HG03342 (cell line): Measurements from ENCODE around the gene CRAT.
"Not testable (repeated sequence)": the region's sequence is repeated elsewhere in the genome, so short reads cannot be mapped to it uniquely, and the experiment has no call there.

Experiments used
- ATAC-seq: cut with Tn5 transposase; IDR thresholded peaks from one replicate; pipeline ENCODE4 v1.9.1; 2021; ENCODE audit warnings: mild to moderate bottlenecking, moderate library complexity; ENCODE audit not compliant: unreplicated experiment

Gene CRAT

DNA sequence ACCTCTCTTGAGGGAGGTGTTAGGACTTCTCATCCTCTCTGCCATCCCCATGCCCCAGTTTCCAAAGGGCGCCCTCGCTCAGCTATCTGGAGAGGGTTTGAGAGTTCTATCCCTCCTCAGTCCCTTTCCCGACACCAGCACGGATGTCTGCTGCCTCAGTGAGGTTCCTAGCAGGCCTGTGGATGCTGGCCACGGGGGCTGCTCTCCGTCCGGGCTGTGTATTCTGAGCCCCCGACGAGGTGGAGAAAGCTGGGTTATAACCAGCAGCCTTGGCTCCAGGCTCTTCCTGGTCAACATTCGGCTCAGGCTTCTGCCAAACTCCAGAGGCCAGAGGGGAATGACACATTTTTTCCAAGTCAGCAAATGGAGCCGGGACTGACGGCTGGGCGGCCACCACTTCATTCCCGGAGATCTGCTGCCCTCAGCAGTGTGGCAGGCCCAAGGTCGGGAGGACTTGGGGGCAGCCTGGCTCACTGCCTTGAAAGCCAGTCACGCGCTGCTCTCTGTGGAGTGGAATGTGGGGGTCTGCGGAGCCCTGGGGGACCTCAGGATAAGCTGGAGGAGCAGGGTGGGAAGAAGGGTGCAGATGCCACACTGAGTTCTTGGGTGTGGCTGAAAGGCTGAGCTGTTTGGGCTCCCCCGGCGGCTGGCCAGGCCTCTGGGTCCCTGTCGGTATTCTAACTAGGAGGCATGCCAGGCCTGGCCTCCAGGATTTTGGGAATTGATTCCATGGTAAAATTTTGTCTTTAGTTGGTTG is 28.1 kb upstream of the CRAT start:
- ATAC-seq, result no peak

DNA sequence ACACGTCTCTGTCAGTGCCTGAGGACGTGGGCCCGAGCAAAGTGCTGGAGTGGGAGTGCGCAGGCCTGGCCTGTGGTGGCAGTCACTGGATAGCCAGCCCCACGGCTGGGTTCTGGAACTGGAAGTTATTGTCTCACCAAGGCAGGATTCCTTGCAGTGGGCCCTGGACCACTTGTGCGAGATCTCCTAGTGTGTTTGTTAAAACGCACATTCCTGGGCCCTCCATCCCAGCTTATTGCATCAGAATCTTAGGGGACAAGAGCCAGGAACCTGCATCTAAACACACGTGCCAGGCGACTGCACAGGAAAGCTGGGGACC is 27.5 kb upstream of the CRAT start:
- ATAC-seq, result no peak

DNA sequence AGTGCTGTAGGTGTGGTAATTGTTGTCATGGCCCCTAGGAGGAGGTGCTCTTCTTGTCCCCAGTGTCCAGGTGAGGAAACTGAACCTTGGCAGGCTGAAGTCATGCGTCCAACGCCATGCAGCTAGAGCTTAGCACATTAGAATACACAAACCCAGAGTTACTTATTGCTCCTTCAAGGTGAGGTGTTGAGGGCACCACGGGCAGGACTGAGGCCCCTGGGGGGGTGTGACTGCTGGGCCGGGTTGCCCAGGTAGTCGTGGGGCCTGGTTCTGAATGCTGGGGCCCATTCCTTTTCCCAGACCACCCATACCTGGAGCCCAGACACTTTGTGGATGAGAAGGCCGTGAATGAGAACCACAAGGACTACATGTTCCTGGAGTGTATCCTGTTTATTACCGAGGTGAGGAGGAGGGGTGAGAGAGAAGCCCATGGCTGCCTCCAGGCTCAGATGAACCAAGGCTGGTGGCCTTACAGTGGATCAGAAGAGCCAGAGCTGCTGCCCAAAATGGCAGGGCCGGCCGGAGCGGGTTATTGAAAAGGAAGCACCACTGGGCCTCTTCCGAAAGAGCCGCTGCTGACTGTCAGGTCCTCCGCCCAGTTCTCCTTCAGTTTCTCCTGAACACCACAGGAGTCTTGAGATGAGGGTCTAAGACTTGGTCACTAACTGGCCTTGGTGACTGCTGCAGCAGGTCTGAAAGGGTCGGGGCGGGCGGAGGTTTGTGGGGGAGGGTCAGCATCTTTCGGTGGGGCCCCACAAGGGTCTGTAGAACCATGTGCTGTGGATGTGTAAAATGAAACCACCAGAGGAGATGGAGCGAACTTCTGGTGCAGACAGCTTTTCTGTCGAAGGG is 26.9 kb upstream of the CRAT start:
- ATAC-seq, result no peak

DNA sequence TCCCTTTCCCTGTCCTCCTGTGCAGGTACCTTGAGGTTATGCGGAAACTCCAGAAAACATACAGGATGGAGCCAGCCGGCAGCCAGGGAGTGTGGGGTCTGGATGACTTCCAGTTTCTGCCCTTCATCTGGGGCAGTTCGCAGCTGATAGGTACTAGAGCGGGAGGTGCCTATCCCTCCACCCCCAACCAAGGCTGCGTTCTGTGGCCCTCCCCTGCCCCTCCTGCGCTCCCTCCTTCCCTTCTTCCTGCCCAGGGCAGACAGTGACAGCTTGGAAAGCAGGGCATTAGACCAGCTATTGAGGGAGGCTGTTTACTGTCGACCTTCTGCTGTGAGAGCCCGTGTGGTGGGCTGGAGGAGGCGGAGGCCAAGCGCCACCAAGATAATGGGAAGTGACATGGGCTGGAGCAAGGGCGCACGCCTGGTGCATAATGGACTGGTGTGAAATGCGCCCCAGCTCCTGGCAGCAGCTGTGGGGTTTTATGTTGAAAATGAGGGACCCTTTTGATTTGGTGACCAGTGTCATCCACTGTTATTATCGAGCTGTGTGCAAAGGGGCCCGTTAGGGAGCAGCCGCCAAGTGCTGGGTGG is 25.9 kb upstream of the CRAT start:
- ATAC-seq, result no peak

DNA sequence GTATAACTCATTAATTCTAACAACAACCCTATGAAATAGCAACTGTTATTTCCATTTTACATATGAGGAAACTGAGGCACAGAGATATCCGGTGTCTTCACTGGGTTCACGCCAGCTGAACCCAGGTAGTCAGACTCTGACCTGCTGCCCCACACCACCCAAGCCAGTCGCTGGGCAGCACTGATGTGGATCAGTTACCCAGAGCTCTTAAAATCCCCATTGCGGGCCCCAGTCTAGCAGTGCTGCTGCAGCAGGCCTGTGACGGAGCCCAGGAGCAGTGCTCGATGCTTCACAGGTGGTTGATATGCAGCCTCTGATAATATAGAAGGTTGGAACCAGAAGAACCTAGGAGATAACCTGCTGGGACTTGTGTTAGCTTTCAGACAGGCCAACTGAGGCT is 24.9 kb upstream of the CRAT start:
- ATAC-seq, result no peak

DNA sequence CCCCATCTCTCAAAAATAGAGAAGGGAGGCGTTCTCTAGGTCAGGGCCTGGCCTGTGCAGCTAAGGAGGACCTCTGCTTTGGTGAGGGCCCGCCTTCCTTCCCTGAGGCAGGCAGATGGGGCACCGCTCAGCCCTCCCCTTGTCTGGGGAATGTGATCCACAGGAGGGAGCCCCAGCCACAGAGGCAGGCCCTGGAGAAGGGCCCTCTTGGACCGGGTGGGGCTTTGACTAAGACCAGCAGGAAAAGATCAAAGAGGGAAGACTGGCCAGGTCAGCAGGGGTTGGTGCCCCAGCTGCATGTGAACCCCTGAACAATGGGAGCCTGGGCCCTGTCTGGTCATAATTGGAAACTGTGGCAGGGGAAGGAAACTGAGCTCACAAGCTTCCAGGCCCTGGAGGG is 22.5 kb upstream of the CRAT start:
- no peak for ATAC-seq

DNA sequence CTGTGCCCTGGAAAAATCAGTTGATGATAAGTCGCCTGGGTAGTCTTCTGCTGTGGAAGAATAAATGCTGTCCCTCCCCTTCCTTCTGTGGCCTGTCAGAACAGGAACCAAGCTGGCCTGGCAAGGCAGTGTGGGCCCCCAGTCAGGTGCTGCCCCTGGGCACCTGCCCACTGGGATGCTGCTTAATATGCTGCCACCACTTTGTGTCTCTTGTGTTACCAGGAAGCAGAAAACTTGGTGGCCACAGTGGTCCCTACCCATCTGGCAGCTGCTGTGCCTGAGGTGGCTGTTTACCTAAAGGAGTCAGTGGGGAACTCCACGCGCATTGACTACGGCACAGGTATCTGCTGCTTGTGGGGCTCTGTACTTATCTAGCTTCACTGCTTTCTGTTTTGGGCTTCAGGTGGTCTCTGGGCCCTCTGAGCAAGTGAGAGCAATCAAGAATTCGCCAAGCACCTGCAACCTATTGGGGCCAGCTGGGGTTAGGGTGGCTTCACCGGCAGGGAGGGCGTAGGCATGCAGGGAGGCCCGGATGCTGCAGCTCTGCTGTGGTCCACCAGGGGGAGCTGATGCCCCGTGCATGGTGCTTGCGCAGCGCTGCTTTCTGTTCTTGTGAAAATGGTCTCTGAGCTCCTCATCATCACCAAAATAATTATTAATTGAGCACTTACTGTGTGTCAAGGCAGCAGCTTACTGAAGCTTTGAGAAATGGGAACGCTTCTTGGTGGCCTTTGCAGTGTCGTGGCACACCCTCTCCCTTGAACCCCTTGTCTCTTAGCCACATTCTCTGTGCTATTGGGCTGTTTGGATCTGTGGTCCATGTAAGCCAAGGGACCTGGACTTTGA is 20.9 kb upstream of the CRAT start:
- ATAC-seq, result peak; percentile 75

DNA sequence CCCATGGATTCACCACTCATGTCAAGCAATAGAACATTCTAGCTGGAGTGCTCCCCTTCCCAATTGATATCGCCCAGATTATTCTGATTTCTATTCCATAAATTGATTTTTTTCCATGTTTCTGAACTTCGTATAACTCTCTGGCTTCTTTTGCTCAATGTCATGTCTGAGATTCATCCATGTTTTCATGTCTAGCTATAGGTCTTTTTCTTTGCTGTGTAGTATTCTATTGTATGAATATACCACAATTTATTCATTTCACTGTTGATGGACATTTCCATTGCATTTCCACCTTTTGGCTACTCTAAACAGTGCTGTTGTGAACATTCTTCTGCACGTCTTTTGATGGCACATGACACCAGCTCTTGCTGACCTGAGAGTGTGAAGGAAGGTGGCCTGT is 20.2 kb upstream of the CRAT start:
- ATAC-seq, result no peak

DNA sequence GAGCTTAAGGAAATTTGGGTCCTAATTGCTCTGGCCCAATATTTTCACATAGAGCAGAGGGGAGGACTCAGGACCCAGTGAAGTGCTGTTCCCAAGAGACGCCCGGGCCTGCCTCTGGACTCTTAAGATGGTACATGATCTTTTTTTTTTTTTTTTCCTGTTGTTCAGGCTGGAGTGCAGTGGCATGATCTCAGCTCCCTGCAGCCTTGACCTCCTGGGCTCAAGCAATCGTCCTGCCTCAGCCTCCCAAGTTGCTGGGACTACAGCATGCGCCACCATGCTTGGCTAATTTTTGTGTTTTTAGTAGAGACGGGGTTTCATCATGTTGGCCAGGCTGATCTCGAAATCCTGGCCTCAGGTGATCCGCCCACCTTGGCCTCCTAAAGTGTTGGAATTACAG is 19.7 kb upstream of the CRAT start:
- not testable (repeated sequence) for ATAC-seq

DNA sequence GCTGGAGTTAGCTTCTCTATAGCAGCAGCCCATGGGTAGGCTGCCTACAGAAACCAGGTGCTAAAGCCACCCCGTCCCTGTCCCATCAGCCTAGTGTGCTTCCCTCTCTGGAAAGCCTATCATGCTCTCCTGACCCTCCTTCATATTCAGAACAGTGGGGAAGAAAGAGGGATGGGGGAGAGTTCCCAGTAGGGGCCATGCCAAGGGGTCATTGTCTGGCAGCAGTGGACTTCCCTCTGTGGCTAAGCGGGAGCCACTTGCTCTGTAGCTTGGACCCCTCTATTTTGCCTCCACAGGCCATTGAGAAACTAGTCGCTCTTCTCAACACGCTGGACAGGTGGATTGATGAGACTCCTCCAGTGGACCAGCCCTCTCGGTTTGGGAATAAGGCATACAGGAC is 18.1 kb upstream of the CRAT start:
- no peak for ATAC-seq

DNA sequence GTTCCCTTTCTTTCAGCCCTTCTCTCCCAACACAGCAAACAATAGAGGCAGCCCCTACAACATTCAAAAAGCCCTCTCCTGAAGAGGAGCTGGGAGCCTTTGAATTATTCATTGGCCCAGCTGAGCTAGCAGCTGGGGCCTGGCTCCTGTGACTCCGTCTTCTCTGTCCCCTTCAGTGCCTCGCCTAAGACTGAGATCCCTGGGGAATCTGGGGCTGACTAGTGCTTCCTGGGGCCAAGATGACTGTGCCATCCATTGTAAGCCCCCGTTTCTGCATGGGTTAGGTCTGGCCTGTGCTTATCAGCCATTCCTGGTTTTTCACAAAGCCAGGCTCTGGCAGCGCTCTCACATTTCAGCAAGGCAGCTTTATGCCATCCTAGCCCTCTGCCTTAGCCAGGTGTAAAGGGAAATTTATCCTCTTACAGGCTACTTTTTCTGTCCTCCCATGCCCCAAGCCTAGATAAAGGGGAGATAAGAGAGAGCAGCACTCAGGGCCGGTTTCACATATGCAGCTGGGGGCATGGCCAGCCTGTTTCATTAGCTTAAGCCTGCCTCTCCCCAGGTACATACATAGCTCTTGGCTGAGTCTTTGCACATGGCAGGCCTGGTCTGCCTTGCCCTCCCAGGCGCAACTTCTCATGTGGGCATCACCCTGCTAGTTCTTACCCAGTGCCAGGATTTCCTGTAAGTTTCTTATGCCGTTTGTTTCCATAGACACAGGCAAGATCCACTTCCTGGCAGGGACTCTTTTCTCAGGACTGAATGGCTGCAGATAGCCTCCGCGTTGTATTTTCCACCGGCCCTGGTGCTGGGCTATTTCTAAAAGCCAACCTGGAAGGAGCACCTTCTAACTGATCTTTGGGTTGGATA is 16.4 kb upstream of the CRAT start:
- ATAC-seq, result no peak

DNA sequence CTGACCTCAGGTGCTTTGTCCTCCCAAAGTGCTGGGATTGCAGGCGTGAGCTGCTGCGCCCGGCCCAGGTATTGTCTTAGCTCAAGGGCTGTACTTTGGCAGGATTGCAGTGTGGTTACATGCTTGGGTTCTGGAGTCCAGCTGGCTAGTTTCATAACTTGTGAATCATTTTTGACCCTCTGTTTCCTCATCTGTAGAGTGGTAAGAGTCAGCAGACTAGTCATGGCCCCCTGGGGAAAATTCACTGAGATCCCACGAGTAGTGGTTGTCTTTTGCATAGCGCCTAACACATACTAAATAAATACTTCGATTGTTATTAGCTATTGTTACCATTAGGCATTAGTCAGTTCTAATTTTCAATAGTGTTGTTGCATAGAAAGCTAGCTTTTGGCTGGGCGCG is 14.9 kb upstream of the CRAT start:
- ATAC-seq, result no peak

DNA sequence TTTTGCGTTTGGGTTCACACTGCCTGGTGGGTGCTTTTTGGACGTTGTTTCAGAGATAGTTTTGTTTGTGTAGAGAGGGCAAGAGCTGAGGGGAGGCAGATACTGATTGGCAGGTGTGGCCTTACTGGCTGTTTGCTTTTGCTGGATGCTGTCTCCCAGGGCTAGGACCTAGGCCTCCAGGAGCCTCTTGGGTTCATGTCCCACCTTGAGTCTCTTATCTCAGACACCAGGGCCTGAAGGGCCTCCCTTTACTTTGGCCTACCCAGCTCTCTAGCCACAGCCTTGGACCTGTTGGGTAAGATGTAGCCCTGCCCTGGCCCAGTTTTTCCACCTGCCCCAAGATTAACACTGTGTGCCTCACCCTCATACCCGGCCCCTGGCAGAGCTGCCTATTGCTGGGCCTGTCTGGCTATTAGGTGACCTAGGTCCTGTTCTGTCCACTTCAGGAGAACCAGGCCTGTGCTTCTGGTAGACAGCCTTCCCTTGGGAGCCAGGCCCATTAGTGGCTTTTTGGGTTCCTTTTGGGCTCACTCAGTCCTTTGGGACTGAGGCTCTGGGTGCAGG is 14.0 kb upstream of the CRAT start:
- no peak for ATAC-seq

DNA sequence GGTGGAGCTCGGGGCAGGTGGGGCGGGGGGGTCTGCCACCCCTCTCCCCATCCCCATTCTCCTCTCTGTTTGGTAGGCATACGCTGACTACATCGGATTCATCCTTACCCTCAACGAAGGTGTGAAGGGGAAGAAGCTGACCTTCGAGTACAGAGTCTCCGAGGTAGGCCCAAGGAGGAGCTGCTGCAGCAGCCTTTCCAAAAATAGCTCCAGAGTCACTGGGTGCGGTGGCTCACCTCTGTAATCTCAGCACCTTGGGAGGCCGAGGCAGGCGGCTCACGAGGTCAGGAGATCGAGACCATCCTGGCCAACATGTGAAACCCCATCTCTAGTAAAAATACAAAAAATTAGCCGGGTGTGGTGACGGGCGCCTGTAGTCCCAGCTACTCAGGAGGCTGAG is 12.4 kb upstream of the CRAT start:
- ATAC-seq, result not testable (repeated sequence)

DNA sequence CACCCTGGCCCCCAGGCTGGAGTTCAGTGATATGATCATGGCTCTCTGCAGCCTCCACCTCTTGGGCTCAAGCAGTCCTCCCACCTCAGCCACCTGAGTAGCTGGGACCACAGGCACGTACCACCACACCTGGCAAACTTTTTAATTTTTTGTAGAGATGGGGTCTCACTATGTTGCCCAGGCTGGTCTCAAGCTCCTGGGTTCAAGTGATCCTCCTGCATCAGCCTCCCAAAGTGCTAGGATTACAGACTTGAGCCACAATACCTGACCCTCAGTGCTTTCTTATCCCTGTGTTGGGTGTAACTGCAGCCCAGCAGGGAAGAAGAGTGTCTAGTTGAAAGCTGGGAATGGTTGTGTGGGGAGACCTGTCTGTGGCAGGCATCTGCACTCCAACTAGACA is 11.5 kb upstream of the CRAT start:
- ATAC-seq, result no peak

DNA sequence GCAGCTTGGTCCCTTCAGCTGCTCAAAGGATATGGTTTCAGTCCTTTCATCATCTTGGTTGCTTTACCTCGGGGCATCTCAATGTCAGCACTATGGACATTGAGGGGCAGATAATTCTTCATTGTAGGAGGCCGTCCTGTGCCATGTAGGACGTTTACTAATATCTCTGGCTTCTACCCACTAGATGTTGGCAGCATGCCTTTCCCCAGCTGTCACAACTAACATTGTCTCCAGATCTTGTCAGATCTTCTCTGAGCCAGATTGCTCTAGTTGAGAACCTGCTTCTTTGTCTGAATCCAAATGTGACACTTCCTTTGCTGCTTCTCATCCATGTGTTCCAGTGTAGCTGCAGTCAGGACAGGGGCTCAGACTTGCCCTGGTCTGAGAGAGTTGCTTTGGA is 10.9 kb upstream of the CRAT start:
- no peak for ATAC-seq

DNA sequence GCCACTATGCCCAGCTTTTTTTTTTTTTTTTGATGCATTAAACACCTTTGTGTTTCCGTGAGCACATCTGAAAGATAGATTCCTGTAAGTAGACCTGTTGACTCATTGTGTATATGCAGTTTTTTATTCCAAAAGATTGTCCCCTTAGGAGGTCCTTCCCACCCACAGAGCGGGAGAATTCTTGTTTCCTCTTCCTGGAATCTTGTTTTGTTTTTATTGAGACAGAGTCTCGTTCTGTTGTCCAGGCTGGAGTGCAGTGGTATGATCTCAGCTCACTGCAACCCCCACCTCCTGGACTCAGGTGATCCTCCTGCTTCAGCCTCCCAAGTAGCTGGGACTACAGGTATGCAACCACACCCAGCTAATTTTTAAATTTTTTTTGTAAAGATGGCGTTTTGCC is 8.2 kb upstream of the CRAT start:
- no peak for ATAC-seq

DNA sequence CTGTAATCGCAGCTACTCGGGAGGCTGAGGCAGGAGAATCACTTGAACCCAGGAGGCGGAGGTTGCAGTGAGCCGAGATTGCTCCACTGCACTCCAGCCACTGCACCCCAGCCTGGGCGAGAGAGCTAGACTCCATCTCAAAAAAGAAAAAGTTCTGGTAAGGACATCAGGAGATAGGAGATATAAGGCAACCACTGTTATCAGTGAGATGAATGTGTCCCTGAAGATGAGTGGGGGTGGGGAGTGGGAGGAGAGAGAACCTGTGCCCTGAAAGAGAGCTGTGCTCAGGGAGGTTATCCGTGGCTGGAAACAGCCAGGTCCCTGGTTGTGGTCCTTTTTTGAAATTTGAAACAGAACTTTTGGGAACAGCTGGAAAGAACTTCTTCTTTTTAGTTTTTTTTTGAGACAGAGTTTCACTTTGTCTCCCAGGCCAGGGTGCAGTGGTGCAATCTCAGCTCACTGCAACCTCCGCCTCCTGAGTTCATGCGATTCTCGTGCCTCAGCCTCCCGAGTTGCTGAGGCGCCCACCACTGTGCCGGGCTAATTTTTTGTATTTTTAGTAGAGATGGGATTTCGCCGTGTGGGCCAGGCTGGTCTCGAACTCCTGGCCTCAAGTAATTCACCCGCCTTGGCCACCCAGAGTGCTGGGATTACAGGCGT is 3.2 kb upstream of the CRAT start:
- no peak for ATAC-seq

DNA sequence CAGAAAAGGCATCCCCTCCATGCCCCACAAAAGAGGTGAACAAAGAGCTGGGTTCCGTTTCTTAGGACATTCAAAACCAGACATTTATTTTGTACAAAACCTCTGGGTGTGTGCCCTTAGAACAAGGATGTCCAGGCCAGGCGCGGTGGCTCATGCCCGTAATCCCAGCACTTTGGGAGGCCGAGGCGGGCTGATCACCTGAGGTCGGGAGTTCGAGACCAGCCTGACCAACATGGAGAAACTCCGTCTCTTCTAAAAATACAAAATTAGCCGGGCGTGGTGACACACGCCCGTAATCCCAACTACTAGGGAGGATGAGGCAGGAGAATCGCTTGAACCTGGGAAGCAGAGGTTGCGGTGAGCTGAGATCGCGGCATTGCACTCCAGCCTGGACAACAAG is 1.9 kb upstream of the CRAT start:
- ATAC-seq, result not testable (repeated sequence)
